ENCODE results near the gene SAXO1.
"Not testable (repeated sequence)": the region's sequence is repeated elsewhere in the genome, so short reads cannot be mapped to it uniquely, and the experiment has no call there.

Gene SAXO1

GRCh38 chr9:18997151-18997550 is 35.9 kb downstream of the SAXO1 start:
- no peak for DNase-seq

GRCh38 chr9:18996211-18996610 is 36.8 kb downstream of the SAXO1 start:
- DNase-seq, result no peak

GRCh38 chr9:18994263-18994916 is 38.6 kb downstream of the SAXO1 start:
- DNase-seq, result no peak

GRCh38 chr9:18991197-18991596 is 41.8 kb downstream of the SAXO1 start:
- not testable (repeated sequence) for DNase-seq

- no peak for DNase-seq
These were observed 42.5 kb downstream of the SAXO1 start for GRCh38 chr9:18990494-18990893.

GRCh38 chr9:18989865-18990264 is 43.1 kb downstream of the SAXO1 start:
- no peak for DNase-seq

GRCh38 chr9:18989097-18989496 is 43.9 kb downstream of the SAXO1 start:
- DNase-seq, result no peak

GRCh38 chr9:18988003-18988402 is 45.0 kb downstream of the SAXO1 start:
- DNase-seq, result no peak

- DNase-seq, result no peak
These were observed 47.0 kb downstream of the SAXO1 start for GRCh38 chr9:18985996-18986395.

- DNase-seq, result no peak
These were observed 47.5 kb downstream of the SAXO1 start for GRCh38 chr9:18985464-18985951.

GRCh38 chr9:18982262-18982620 is 50.8 kb downstream of the SAXO1 start:
- DNase-seq, result no peak

- DNase-seq, result no peak
These were observed 51.3 kb downstream of the SAXO1 start for GRCh38 chr9:18981476-18982261.

GRCh38 chr9:18980189-18980588 is 52.8 kb downstream of the SAXO1 start:
- no peak for DNase-seq

- DNase-seq, result no peak
These were observed 53.6 kb downstream of the SAXO1 start for GRCh38 chr9:18979367-18979766.

GRCh38 chr9:18978188-18978587 is 54.8 kb downstream of the SAXO1 start:
- no peak for DNase-seq

- DNase-seq, result no peak
These were observed 56.1 kb downstream of the SAXO1 start for GRCh38 chr9:18976709-18977531.

GRCh38 chr9:18976221-18976708 is 56.7 kb downstream of the SAXO1 start:
- DNase-seq, result no peak

GRCh38 chr9:18973348-18973747 is 59.7 kb downstream of the SAXO1 start:
- no peak for DNase-seq

GRCh38 chr9:18972675-18973074 is 60.3 kb downstream of the SAXO1 start:
- DNase-seq, result no peak

- DNase-seq, result no peak
These were observed 61.1 kb downstream of the SAXO1 start for GRCh38 chr9:18971909-18972308.

- no peak for DNase-seq
These were observed 61.6 kb downstream of the SAXO1 start for GRCh38 chr9:18971404-18971803.

GRCh38 chr9:18970393-18970792 is 62.6 kb downstream of the SAXO1 start:
- DNase-seq, result no peak

GRCh38 chr9:18969128-18969527 is 63.9 kb downstream of the SAXO1 start:
- DNase-seq, result no peak
